H1 (cell line): Measurements from ENCODE around the gene CAPN2. TPM values are rescaled to one million over a fixed set of nuclear protein-coding genes. Genes with fewer than 3 reads are reported as not detected.

Source experiments
- CTCF ChIA-PET: fragments of 300-600 bp; sonication (Branson Sonifier 250); formaldehyde crosslinking; loops from one replicate; lab custom pipeline; 2021; ENCODE audit not compliant: partially characterized antibody; lab: Charles Lee
- POLR2A ChIA-PET: fragments of 300-600 bp; sonication (Branson Sonifier 250); formaldehyde crosslinking; loops from one replicate; lab custom pipeline; 2021; ENCODE audit warnings: inconsistent platforms; ENCODE audit not compliant: partially characterized antibody; lab: Charles Lee
- DNase-seq, 2 experiments: peaks; one replicate each; pipeline versions ENCODE4 v3.0.0 to v3.0.0-alpha.2; 2010 to 2022; ENCODE audit warnings: low spot score in 2 of 2, low read depth in 1 of 2, mixed read lengths in 1 of 2
- FAIRE-seq: peaks from 2 replicates; lab custom pipeline; 2011; peaks lifted over from hg19 to GRCh38; lab: Jason Lieb, UNC
- H2AFZ ChIP-seq: 2 replicates; pipeline ENCODE4 v1.8.1; 2012; ENCODE audit warnings: low read length, inconsistent platforms
- H2AK5ac ChIP-seq: 2 replicates; pipeline ENCODE4 v1.6.1; 2013; ENCODE audit warnings: low read depth, low read length
- H2BK120ac ChIP-seq: replicated peaks from 2 replicates; pipeline ENCODE3; 2013; ENCODE audit warnings: low read depth, low read length, inconsistent platforms
- H2BK12ac ChIP-seq: 2 replicates; pipeline ENCODE4 v1.6.1; 2013; ENCODE audit warnings: low read depth, low read length
- H2BK15ac ChIP-seq: 2 replicates; pipeline ENCODE4 v1.6.1; 2013; ENCODE audit warnings: low read length
- H2BK20ac ChIP-seq: 2 replicates; pipeline ENCODE4 v1.6.1; 2013; ENCODE audit warnings: low read length
- H2BK5ac ChIP-seq: 2 replicates; pipeline ENCODE4 v1.6.1; 2013; ENCODE audit warnings: low read depth, low read length
- H3K14ac ChIP-seq: 2 replicates; pipeline ENCODE4 v1.6.1; 2013; ENCODE audit warnings: inconsistent platforms; ENCODE audit not compliant: insufficient read length
- H3K18ac ChIP-seq: 2 replicates; pipeline ENCODE4 v1.6.1; 2013; ENCODE audit warnings: low read length; ENCODE audit errors: extremely low read depth
- H3K23ac ChIP-seq: 2 replicates; pipeline ENCODE4 v1.6.1; 2013; ENCODE audit warnings: inconsistent platforms; ENCODE audit not compliant: insufficient read length
- H3K23me2 ChIP-seq: 2 replicates; pipeline ENCODE4 v1.6.1; 2013; ENCODE audit warnings: low read depth, low read length
- H3K27ac ChIP-seq: 2 replicates; pipeline ENCODE4 v1.6.1; 2011; ENCODE audit warnings: low read depth, low read length, inconsistent platforms
- H3K27me3 ChIP-seq, 4 experiments: replicated peaks in 1 of 4; 1 replicate in 1 of 4; 2 replicates in 3 of 4; pipeline versions ENCODE4 v1.6.1 to v1.8.1; 2011 to 2013; ENCODE audit warnings: low read length in 3 of 4, mild to moderate bottlenecking in 3 of 4, inconsistent platforms in 2 of 4, mixed read lengths in 2 of 4, moderate library complexity in 1 of 4; ENCODE audit not compliant: control insufficient read depth in 3 of 4, insufficient read depth in 3 of 4; ENCODE audit errors: extremely low read depth in 1 of 4
- H3K36me3 ChIP-seq, 4 experiments: 2 replicates each; pipeline versions ENCODE4 v1.6.1 to v1.8.1; 2011 to 2013; ENCODE audit warnings: mild to moderate bottlenecking in 4 of 4, low read length in 3 of 4, moderate library complexity in 2 of 4, control low read depth in 1 of 4, inconsistent platforms in 1 of 4; ENCODE audit not compliant: insufficient read depth in 4 of 4, control insufficient read depth in 2 of 4
- H3K4ac ChIP-seq: replicated peaks from 2 replicates; pipeline ENCODE3; 2013; ENCODE audit warnings: low read length, low read depth, mixed read lengths, inconsistent platforms; ENCODE audit not compliant: insufficient read length
- H3K4me1 ChIP-seq, 4 experiments: replicated peaks in 1 of 4; 1 replicate in 1 of 4; 2 replicates in 3 of 4; pipeline versions ENCODE4 v1.6.1 to v1.8.1; 2011 to 2013; ENCODE audit warnings: low read length in 3 of 4, inconsistent platforms in 2 of 4, mixed read lengths in 1 of 4; ENCODE audit not compliant: insufficient read depth in 4 of 4, control insufficient read depth in 3 of 4
- H3K4me2 ChIP-seq, 2 experiments: 2 replicates each; pipeline versions ENCODE4 v1.6.1 to v1.8.1; 2011 to 2013; ENCODE audit warnings: low read depth in 2 of 2, low read length in 2 of 2, control low read depth in 1 of 2, inconsistent platforms in 1 of 2, mild to moderate bottlenecking in 1 of 2; ENCODE audit not compliant: insufficient read depth in 1 of 2
- H3K4me3 ChIP-seq, 4 experiments: fragments of 200-600, 300-600 bp in 1 of 4; sonication (generic), shearing (Covaris generic), sonication (Bioruptor Twin) in 1 of 4; 2 replicates each; pipeline versions ENCODE4 v1.5.1 to v1.8.1; 2011 to 2016; ENCODE audit warnings: low read length in 4 of 4, low read depth in 3 of 4, control low read depth in 2 of 4, inconsistent platforms in 2 of 4, mild to moderate bottlenecking in 2 of 4, mixed read lengths in 1 of 4, moderate library complexity in 1 of 4; ENCODE audit not compliant: insufficient read depth in 2 of 4; ENCODE audit errors: extremely low read depth in 1 of 4
- H3K56ac ChIP-seq: replicated peaks from 2 replicates; pipeline ENCODE3; 2013; ENCODE audit warnings: low read depth, mild to moderate bottlenecking, mixed read lengths, low read length, inconsistent platforms; ENCODE audit not compliant: insufficient read length
- H3K79me1 ChIP-seq: 2 replicates; pipeline ENCODE4 v1.6.1; 2013; ENCODE audit warnings: low read depth, low read length, control low read depth
- H3K79me2 ChIP-seq, 2 experiments: 2 replicates each; pipeline versions ENCODE4 v1.6.1 to v1.8.1; 2012 to 2013; ENCODE audit warnings: low read length in 2 of 2, mild to moderate bottlenecking in 2 of 2, inconsistent platforms in 1 of 2; ENCODE audit not compliant: insufficient read depth in 2 of 2, control insufficient read depth in 1 of 2
- H3K9ac ChIP-seq, 4 experiments: replicated peaks in 1 of 4; 1 replicate in 1 of 4; 2 replicates in 3 of 4; pipeline versions ENCODE4 v1.6.1 to v1.8.1; 2011 to 2013; ENCODE audit warnings: low read depth in 3 of 4, low read length in 3 of 4, control low read depth in 2 of 4, mild to moderate bottlenecking in 2 of 4, moderate library complexity in 2 of 4, inconsistent platforms in 1 of 4; ENCODE audit errors: extremely low read depth in 1 of 4
- H3K9me3 ChIP-seq, 2 experiments: 2 replicates each; pipeline versions ENCODE4 v1.6.1 to v1.8.1; 2012 to 2013; ENCODE audit warnings: mild to moderate bottlenecking in 2 of 2, moderate library complexity in 2 of 2, control low read depth in 1 of 2, inconsistent platforms in 1 of 2, low read depth in 1 of 2, low read length in 1 of 2, mixed read lengths in 1 of 2; ENCODE audit not compliant: insufficient read depth in 2 of 2
- H4K20me1 ChIP-seq, 2 experiments: replicated peaks in 1 of 2; 2 replicates each; pipeline versions ENCODE3 to v1.8.1; 2011 to 2013; ENCODE audit warnings: inconsistent platforms in 2 of 2, low read length in 2 of 2, mild to moderate bottlenecking in 1 of 2; ENCODE audit not compliant: insufficient read depth in 2 of 2, control insufficient read depth in 1 of 2
- H4K5ac ChIP-seq: 2 replicates; pipeline ENCODE4 v1.6.1; 2013; ENCODE audit warnings: low read length, low read depth, mixed read lengths, inconsistent platforms; ENCODE audit not compliant: insufficient read length
- H4K8ac ChIP-seq: 2 replicates; pipeline ENCODE4 v1.8.0; 2013; ENCODE audit warnings: mild to moderate bottlenecking, moderate library complexity, low read length, inconsistent platforms; ENCODE audit not compliant: insufficient read depth; ENCODE audit errors: extremely low read depth
- H4K91ac ChIP-seq: replicated peaks from 2 replicates; pipeline ENCODE3; 2013; ENCODE audit warnings: low read length, mixed read lengths, inconsistent platforms; ENCODE audit not compliant: insufficient read length
- GABPA ChIP-seq: IDR thresholded peaks from 2 replicates; pipeline ENCODE4 v1.6.1; 2011; ENCODE audit warnings: mild to moderate bottlenecking, low read length, moderate library complexity, borderline replicate concordance; ENCODE audit not compliant: insufficient read depth
- RFX5 ChIP-seq: IDR thresholded peaks from 2 replicates; pipeline ENCODE4 v1.6.1; 2011; ENCODE audit warnings: low read depth, low read length, improper control_type of control experiment, borderline replicate concordance
- SUZ12 ChIP-seq: fragments of 200-600 bp; sonication (generic); IDR thresholded peaks from 2 replicates; pipeline ENCODE4 v1.6.1; 2012; ENCODE audit warnings: mild to moderate bottlenecking, inconsistent platforms, low read length, moderate library complexity, mixed read lengths
- WGBS, 2 experiments: shearing (Covaris generic) in 1 of 2; methylation state at CpG; one replicate each; pipeline versions ENCODE4 v1.1.6 to v1.1.7; 2013 to 2015; ENCODE audit warnings: low lambda C conversion rate in 2 of 2, mixed read lengths in 2 of 2, inconsistent platforms in 1 of 2, low coverage in 1 of 2, missing lambda C conversion rate in 1 of 2; ENCODE audit not compliant: insufficient replicate concordance in 2 of 2, insufficient coverage in 1 of 2, insufficient read length in 1 of 2; ENCODE audit errors: extremely low coverage in 1 of 2, missing lambda C conversion rate in 1 of 2; 5-methylcytosine and 5-hydroxymethylcytosine counted together
- polyA plus RNA-seq, 7 experiments: library from polyadenylated mRNA; depleted of rRNA in 3 of 7; stranded (reverse) in 5 of 7; unstranded in 2 of 7; fragments of >200 nt in 5 of 7; fragments of 200-250 nt in 2 of 7; gene quantifications; 1 replicate in 5 of 7; 2 replicates in 1 of 7; 4 replicates in 1 of 7; pipeline versions ENCODE4 v1.2.1 to v1.2.3, GENCODE V29; 2011 to 2013; ENCODE audit warnings: missing spikeins in 2 of 7, mixed read lengths in 2 of 7
- total RNA-seq: library from RNA; stranded (reverse); fragmentation: NEBNext Ultra II Directional; extraction: Animal tissue kit (Norgen Biotek cat#: 25700); gene quantifications from 2 replicates; pipeline ENCODE4 v1.2.1, GENCODE V29; 2021

CAPN2 gene
- total and polyA plus RNA-seq, 2 of the 8 experiments (the other 6 are each of a cell fraction or from before 2014, with no cell fraction given), result 9.2 to 10.3 TPM

DNA sequence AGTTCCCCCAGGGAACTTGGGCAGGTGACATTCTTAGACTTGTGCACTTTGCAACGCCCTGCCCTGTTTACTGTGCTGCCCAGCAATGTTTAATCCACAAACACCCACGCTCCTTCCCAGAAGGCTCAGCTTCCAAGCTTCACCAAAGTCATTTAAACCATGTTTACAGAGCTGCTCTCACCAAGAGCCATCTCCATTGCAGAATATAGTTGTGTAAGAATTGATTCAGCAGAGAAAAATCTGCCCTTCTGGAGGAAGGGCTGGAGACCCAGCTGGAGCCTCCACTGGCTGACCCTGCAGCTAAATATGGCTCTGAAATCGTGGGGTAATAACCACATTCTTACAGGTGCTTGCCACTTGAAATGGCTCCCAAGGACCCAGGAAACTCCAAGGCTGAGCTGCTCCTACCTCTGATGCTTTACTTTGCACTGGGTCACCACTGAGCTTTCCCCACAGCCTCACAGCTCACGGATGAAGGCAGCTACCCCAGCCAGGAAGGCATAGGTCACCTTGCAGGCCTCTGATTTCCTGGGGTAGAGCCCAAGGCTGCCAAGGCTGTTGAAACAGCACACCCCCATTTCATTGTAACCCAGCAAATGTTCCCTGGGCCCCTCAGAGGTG lies 8.7 kb downstream of the CAPN2 start:
- Histone ChIP-seq H3K18ac (no peak overlapping the region), H2BK5ac (no peak overlapping the region), H3K56ac (no peak overlapping the region), H4K20me1 (peaks cover 0 to 4% of the 10 kb centered on the region in 2 experiments), H2BK15ac (no peak overlapping the region), H3K27ac (no peak overlapping the region), H3K4me2 (no peak overlapping the region), H2BK20ac (no peak overlapping the region), H3K4me3 (no peak overlapping the region), H3K9ac (no peak overlapping the region), H3K23ac (no peak overlapping the region), H3K36me3 (peaks cover 0 to 4% (median 0%) of the 10 kb centered on the region in 4 experiments; a peak in 1 of 8 replicates), H3K14ac (no peak overlapping the region), H3K79me1 (no peaks in the 10 kb centered on the region), H2AFZ (no peak overlapping the region), H4K91ac (no peak overlapping the region), H2AK5ac (no peak overlapping the region), H3K79me2 (no peaks in the 10 kb centered on the region), H3K4ac (no peak overlapping the region), H4K8ac (no peak overlapping the region), H3K9me3 (no peaks in the 10 kb centered on the region), H4K5ac (no peak overlapping the region), H2BK12ac (no peak overlapping the region)
- CTCF ChIA-PET, result interaction anchor here (0.9 to 6.9 kb wide), 4 partner anchors 22 to 590 kb away, joined by 3 to 74 read pairs (median 4); no protein-coding TSS in a partner anchor
- DNase-seq (no peak), FAIRE-seq (no peak)
- POLR2A ChIA-PET, result interaction anchor here (0.6 to 0.8 kb wide), 2 partner anchors 8 to 23 kb away, joined by 3 to 4 read pairs; no protein-coding TSS in a partner anchor
- 90% methylated on average over 4 of the region's 4 CpGs; no CpG with 5 or more reads in 1 of the 2 experiments for WGBS, 2 experiments
- no peak for TF ChIP-seq RFX5
- 0 out of 2 replicates have a peak, but pooled peaks have one; percentile 27 for TF ChIP-seq SUZ12
- TF ChIP-seq GABPA, result no peak
- TF ChIP-seq, all 59 proteins: peak for 1
- Histone ChIP-seq H3K4me1 (peaks cover under 1 to 22% (median 11%) of the 10 kb centered on the region in 4 experiments), H2BK120ac (no peak overlapping the region), H3K23me2 (no peaks in the 10 kb centered on the region), H3K27me3 (peaks cover 0 to 62% (median 52%) of the 10 kb centered on the region in 4 experiments; a peak in 6 of 7 replicates)
